Stimulated activated CD8-positive, alpha-beta memory T cell treated with anti-CD3 and anti-CD28 coated beads, Interleukin-15, amount 100 ng/mL, for 1 hour (primary cell): ENCODE measurements around the gene GABARAPL2.
"Not testable (repeated sequence)": the region's sequence is repeated elsewhere in the genome, so short reads cannot be mapped to it uniquely, and the experiment has no call there.

ENCODE experiments used
- DNase-seq: peaks from one replicate; pipeline ENCODE4 v3.0.0-alpha.2; 2020; ENCODE audit warnings: low read depth

The GABARAPL2 gene

GRCh38 chr16:75591927-75592326, 25.7 kb downstream of the GABARAPL2 start:
- DNase-seq: not testable (repeated sequence)

GRCh38 chr16:75593308-75593707, 27.1 kb downstream of the GABARAPL2 start:
- DNase-seq: no peak

DNA sequence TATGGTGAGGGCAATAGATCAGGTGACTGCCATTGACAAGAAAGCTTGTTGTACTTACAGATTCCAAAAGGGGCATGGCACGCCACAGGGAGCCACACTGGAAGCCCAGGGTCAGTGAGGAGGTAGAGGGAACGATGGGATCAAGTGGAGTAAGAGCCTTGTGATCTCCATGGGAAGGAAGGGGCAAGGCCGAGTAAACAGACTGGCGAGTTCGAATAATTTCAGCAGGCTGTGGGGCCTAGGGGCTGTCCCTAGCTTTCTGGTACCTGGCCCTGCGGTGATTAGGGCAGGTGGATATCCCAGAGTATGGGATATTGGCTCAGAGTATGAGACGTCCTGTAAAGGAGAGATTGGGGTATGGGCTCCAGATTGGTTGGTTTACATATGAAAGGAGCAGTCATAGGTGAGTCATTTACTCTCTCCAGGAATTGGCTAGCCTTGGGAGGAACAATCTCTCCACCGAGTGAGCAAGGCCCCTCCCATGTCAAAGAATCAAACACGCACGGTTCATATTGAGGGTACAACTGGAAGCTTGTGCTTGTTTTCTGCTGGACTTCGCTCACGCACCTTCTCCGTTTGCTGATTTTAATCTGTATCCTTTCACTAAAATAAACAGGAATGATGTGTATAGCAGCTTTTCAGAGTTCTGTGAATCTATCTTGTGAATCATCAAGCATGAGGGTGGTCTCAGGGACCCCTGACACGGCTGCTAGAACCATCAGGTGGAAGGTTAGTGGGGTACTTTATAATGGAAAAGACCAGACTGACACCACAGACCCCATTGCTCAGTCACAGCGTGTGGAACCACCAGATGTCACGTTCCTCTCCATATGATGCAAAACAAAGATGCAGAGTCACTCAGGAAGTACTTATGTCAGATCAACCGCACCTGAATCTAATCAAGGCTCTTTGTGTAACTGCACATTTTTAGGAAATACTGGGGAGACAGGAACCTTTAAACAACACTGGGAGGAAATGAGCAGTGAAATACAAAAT, 27.9 kb downstream of the GABARAPL2 start:
- DNase-seq: no peak

- no peak for DNase-seq
Measured at GRCh38 chr16:75599452-75600277, 33.5 kb downstream of the GABARAPL2 start.

GRCh38 chr16:75603241-75603640, 37.1 kb downstream of the GABARAPL2 start:
- DNase-seq: no peak

- no peak for DNase-seq
Measured at GRCh38 chr16:75606507-75606906, 40.3 kb downstream of the GABARAPL2 start.

- DNase-seq: no peak
Measured at GRCh38 chr16:75614066-75614897, 48.1 kb downstream of the GABARAPL2 start.

DNA sequence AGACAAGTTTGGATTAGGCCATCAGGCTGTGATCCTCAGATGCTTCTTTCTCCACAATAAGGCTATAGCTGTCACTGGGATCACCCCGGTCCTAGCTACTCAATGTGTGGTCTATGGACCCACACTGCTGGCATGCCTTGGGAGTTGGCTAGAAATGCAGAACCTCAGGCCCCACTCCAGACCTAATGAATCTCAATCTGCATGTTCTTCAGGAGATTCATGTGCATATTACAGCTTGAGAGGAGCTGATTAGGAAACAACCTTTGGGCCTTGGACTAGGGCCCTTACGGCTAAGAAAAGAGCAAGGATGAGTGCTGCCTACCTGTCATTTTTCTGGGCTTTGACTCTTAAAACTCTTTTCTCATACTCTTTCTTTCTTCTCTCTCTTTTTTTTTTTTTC, 49.4 kb downstream of the GABARAPL2 start:
- no peak for DNase-seq

DNA sequence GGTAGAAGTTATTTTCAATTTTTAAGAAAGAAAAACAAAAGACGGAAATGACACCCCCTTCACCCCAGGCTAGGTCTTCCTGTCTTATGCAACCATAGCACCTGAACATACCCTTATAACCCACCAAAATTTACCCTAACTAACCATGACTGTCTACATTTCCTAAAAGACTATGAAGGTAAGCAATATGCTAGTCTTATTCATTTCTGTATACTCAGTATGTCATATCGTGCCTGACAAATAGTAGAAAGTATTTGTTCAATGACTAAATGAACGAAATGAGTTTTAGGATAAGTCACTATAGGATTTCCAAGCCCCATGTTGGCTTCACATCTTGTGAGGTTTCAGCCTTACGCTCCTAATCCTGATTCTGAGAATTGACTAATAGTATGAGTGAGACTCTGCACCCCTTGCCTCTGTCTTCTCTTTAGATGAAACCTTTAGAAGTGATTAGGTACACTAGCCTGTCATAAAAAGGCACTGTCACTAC, 50.4 kb downstream of the GABARAPL2 start:
- DNase-seq: no peak

GRCh38 chr16:75617121-75617520, 50.9 kb downstream of the GABARAPL2 start:
- no peak for DNase-seq

- DNase-seq: no peak
Measured at GRCh38 chr16:75618780-75619179, 52.6 kb downstream of the GABARAPL2 start.

GRCh38 chr16:75620326-75621169, 54.4 kb downstream of the GABARAPL2 start:
- DNase-seq: no peak

DNA sequence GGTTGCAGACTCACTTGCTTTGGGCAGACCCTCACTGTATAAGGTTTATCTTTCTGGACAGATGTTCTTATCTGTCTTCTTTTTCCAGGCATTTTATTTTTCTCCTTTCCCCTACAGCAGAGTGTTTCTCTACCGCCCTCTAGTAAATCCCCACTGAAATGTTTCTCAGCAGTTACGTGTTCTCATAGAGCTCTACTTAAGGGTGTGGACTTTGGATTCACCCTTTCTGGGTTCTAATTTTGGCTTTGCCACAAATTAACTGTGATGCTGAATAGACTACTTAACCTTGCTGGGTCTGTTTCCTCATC, 54.9 kb downstream of the GABARAPL2 start:
- DNase-seq: no peak

DNA sequence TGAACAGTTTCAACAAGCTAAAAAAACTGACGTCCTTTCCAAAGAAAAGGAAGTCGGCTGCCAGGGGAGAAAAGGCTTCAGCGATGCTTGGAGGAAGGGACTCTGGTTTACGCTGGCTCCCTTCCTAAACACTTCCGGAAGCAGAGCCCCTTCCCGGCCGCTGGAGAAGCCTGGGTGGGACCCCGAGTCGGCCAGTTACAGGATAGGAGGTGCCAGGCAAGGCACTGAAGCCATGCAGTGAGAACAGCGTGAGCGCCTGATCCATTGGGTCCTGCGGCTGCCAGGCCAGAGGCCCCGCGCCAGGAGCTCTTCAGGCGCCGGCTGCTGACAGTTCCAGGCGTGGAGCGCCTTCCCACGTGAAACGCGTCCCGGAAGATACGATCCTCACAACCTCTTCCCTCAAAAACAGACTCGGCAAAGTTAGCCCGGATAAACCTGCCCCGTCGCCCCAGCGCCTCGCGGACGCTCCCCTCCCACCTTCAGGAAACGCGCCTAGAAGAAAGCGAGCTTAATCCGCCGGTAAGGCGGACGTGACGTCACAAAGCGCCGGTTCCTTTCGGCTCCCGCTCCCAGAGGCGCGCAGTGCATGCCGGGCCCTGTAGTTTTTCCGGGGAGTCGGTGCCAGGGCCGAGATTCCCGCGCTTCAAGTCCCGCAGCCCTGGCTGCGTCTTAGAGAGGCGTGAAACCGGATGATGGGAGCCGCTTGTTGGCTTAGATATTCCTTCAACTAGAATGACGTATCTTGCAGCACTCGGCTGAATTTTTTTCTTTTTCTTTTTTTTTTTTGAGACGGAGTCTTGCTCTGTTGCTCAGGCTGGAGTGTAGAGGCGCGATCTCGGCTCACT, 56.8 kb downstream of the GABARAPL2 start, which contains the start of gene ADAT1:
Gene ADAT1, minus strand, starts transcription at position 521 of the 845 bp plus-strand sequence. CDS start 2,482 bp downstream, outside the sequence.
- peak; percentile 95 for DNase-seq

DNA sequence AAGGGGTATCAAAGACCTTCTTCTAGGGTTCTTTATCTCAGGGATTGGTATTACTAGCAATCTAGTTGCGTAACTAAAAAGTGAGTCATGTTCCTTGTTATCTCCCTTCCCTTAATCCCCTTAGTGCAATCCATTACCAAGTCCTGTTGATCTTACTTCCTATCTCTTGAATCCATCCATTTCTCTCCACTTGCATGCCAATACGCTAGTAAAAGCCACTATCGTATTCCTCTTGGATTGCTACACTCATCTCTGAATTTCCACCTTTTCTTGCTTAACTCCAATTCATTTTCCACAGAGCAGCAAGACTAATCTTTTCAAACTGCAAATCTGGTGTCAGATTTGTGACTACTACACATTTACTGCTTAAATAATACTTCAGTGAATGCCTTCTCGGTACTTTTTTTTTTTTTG, 58.7 kb downstream of the GABARAPL2 start:
- DNase-seq: no peak

- DNase-seq: no peak
Measured at GRCh38 chr16:75626806-75627205, 60.6 kb downstream of the GABARAPL2 start.
